Endodermal cell (in vitro differentiated cells): ENCODE results near the gene CROCC2. TPM values are rescaled to one million over a fixed set of nuclear protein-coding genes. Genes with fewer than 3 reads are reported as not detected.

Source experiments
- DNase-seq: peaks from one replicate; pipeline ENCODE4 v3.0.0-alpha.2; 2017
- H3K27ac ChIP-seq: 2 replicates; pipeline ENCODE4 v1.5.1; 2013; ENCODE audit warnings: mild to moderate bottlenecking, low read depth, low read length, moderate library complexity
- H3K27me3 ChIP-seq: 2 replicates; pipeline ENCODE4 v1.6.1; 2013; ENCODE audit warnings: mild to moderate bottlenecking, low read length, moderate library complexity; ENCODE audit not compliant: insufficient read depth, control insufficient read depth, poor library complexity, severe bottlenecking
- H3K36me3 ChIP-seq: 2 replicates; pipeline ENCODE4 v1.7.0; 2013; ENCODE audit warnings: mild to moderate bottlenecking, low read length, moderate library complexity; ENCODE audit not compliant: control insufficient read depth, insufficient read depth
- H3K4me1 ChIP-seq: one replicate; pipeline ENCODE4 v1.7.0; 2013; ENCODE audit warnings: low read length; ENCODE audit not compliant: control insufficient read depth, insufficient read depth
- H3K4me3 ChIP-seq: 2 replicates; pipeline ENCODE4 v1.5.1; 2013; ENCODE audit warnings: mild to moderate bottlenecking, low read length, moderate library complexity
- H3K9ac ChIP-seq: 2 replicates; pipeline ENCODE4 v1.6.1; 2013; ENCODE audit warnings: mild to moderate bottlenecking, low read length, moderate library complexity; ENCODE audit not compliant: poor library complexity, severe bottlenecking; ENCODE audit errors: extremely low read depth
- H3K9me3 ChIP-seq: 2 replicates; pipeline ENCODE4 v1.6.1; 2013; ENCODE audit warnings: mild to moderate bottlenecking, low read length, moderate library complexity; ENCODE audit not compliant: control insufficient read depth
- H3K27ac Mint-ChIP-seq: 2 replicates; pipeline ENCODE4 v1.8.0; 2020; ENCODE audit warnings: mixed read lengths
- H3K27me3 Mint-ChIP-seq: 2 replicates; pipeline ENCODE4 v1.8.0; 2021; ENCODE audit warnings: mild to moderate bottlenecking, mixed read lengths; ENCODE audit not compliant: insufficient read depth
- H3K36me3 Mint-ChIP-seq: 2 replicates; pipeline ENCODE4 v1.8.0; 2020; ENCODE audit warnings: low read depth, mixed read lengths
- H3K4me1 Mint-ChIP-seq: 2 replicates; pipeline ENCODE4 v1.8.0; 2020; ENCODE audit warnings: mixed read lengths
- H3K4me3 Mint-ChIP-seq: 2 replicates; pipeline ENCODE4 v1.8.0; 2020; ENCODE audit warnings: mild to moderate bottlenecking, moderate library complexity, mixed read lengths
- H3K9me3 Mint-ChIP-seq: 2 replicates; pipeline ENCODE4 v1.8.0; 2020; ENCODE audit warnings: mild to moderate bottlenecking, mixed read lengths
- CTCF ChIP-seq: fragments of 200-600 bp; sonication (generic); conservative IDR thresholded peaks from 2 replicates; pipeline ENCODE4 v1.5.0; 2021; ENCODE audit warnings: antibody characterized with exemption, mild to moderate bottlenecking
- WGBS, 2 experiments: methylation state at CpG; one replicate each; pipeline versions ENCODE4 v1.1.5 to v1.1.7; 2013; ENCODE audit warnings: missing lambda C conversion rate in 2 of 2, mixed read lengths in 1 of 2; ENCODE audit not compliant: insufficient coverage in 1 of 2, insufficient read length in 1 of 2; 5-methylcytosine and 5-hydroxymethylcytosine counted together
- total RNA-seq, 2 donors: library from RNA; stranded (reverse); fragmentation: NEBNext Ultra II Directional in 1 of 2; extraction: Animal tissue kit (Norgen Biotek cat#: 25700) in 1 of 2; gene quantifications; 2 replicates in 1 of 2; 3 replicates in 1 of 2; pipeline ENCODE4 v1.2.1, GENCODE V29; 2021

Gene CROCC2
- total RNA-seq, 2 donors from 2014 or later, result not detected

- no peak for DNase-seq
- Mint-ChIP-seq H3K4me1 (peaks cover 11% of the 10 kb centered on the region), H3K36me3 (no peaks in the 10 kb centered on the region), H3K27ac (no peak overlapping the region), H3K4me3 (no peak overlapping the region), H3K27me3 (peaks cover 18% of the 10 kb centered on the region), H3K9me3 (peaks cover 13% of the 10 kb centered on the region)
- H3K4me3 ChIP-seq, result no peak overlapping the region
- H3K4me1 ChIP-seq, result peaks cover 12% of the 10 kb centered on the region
- WGBS, 2 experiments, result 94 to 96% methylated on average over 10 of the region's 10 CpGs
- H3K9me3 ChIP-seq, result peaks cover 13% of the 10 kb centered on the region
- no peak overlapping the region for H3K27ac ChIP-seq
- TF ChIP-seq CTCF, result no peak
- no peak overlapping the region for H3K9ac ChIP-seq
- no peaks in the 10 kb centered on the region for H3K36me3 ChIP-seq
- peaks cover 7% of the 10 kb centered on the region for H3K27me3 ChIP-seq
These were observed 47.3 kb upstream of the CROCC2 start for GRCh38 chr2:240858871-240859270.

GRCh38 chr2:240861547-240861946 is 44.6 kb upstream of the CROCC2 start:
- H3K4me1 ChIP-seq, result peaks cover 12% of the 10 kb centered on the region
- 86 to 88% methylated on average over 1 to 2 of the region's 2 CpGs for WGBS, 2 experiments
- H3K9ac ChIP-seq, result no peak overlapping the region
- H3K4me3 ChIP-seq, result no peak overlapping the region
- H3K27me3 Mint-ChIP-seq, result peaks cover 19% of the 10 kb centered on the region
- H3K27ac ChIP-seq, result no peak overlapping the region
- H3K9me3 Mint-ChIP-seq, result no peaks in the 10 kb centered on the region
- no peak overlapping the region for H3K27ac Mint-ChIP-seq
- peaks cover 7% of the 10 kb centered on the region for H3K27me3 ChIP-seq
- H3K36me3 Mint-ChIP-seq, result no peaks in the 10 kb centered on the region
- DNase-seq, result no peak
- no peaks in the 10 kb centered on the region for H3K36me3 ChIP-seq
- peaks cover 11% of the 10 kb centered on the region for H3K4me1 Mint-ChIP-seq
- H3K9me3 ChIP-seq, result no peaks in the 10 kb centered on the region
- no peak for TF ChIP-seq CTCF
- H3K4me3 Mint-ChIP-seq, result no peak overlapping the region

GRCh38 chr2:240864475-240864874 is 41.7 kb upstream of the CROCC2 start:
- H3K36me3 ChIP-seq, result no peaks in the 10 kb centered on the region
- H3K9ac ChIP-seq, result no peak overlapping the region
- no peaks in the 10 kb centered on the region for H3K9me3 Mint-ChIP-seq
- H3K27ac ChIP-seq, result no peak overlapping the region
- DNase-seq, result no peak
- no peak overlapping the region for H3K4me3 ChIP-seq
- H3K36me3 Mint-ChIP-seq, result no peaks in the 10 kb centered on the region
- no peaks in the 10 kb centered on the region for H3K9me3 ChIP-seq
- 81 to 94% methylated on average over 2 to 3 of the region's 3 CpGs for WGBS, 2 experiments
- H3K27me3 ChIP-seq, result peaks cover 7% of the 10 kb centered on the region
- no peak overlapping the region for H3K4me3 Mint-ChIP-seq
- H3K27ac Mint-ChIP-seq, result no peak overlapping the region
- TF ChIP-seq CTCF, result no peak
- H3K4me1 Mint-ChIP-seq, result peaks cover 14% of the 10 kb centered on the region
- no peaks in the 10 kb centered on the region for H3K4me1 ChIP-seq
- peaks cover 16% of the 10 kb centered on the region for H3K27me3 Mint-ChIP-seq
